Parietal lobe (tissue), 1 donor: ENCODE data around the gene KCNIP1. TPM values are rescaled to one million over a fixed set of nuclear protein-coding genes. Genes with fewer than 3 reads are reported as not detected.

Experiments used
- total RNA-seq: library from RNA; depleted of rRNA; stranded (reverse); fragments of >200 nt; gene quantifications from one replicate; pipeline ENCODE4 v1.2.3, GENCODE V29; 2014

Gene KCNIP1
- 10.3 TPM for total RNA-seq

DNA sequence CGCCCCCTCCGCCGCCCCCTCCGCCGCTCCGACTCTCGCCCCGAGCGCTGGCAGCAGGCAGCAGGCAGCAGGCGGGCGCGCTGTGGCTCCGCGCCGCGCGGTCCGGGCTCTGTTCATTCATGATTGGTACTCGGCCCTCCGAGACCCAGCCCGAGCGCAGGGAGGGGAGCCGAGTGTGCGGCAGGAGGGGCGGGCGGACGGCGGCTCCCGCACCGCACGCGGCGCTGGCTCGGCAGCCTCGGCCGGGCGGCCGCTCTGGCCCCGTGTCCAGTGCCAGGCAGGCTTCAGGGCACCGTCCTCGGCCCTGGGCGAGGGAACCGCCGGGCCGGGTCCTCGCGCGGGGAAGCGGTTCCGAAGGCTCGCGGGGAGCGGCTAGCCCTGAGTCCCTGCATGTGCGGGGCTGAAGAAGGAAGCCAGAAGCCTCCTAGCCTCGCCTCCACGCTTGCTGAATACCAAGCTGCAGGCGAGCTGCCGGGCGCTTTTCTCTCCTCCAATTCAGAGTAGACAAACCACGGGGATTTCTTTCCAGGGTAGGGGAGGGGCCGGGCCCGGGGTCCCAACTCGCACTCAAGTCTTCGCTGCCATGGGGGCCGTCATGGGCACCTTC, at the start of gene KCNIP1:
KCNIP1 (plus strand) TSS at position 31 of the 607 bp plus-strand sequence.

GRCh38 chr5:170783498-170784247, 279.9 kb downstream of the KCNIP1 start, which contains the start of gene GABRP:
TSS of gene GABRP (plus strand) at chr5:170783725. CDS start at chr5:170788616, 4,891 bp downstream.

Other genes with a start within 250 kb of the KCNIP1 start
- gene LCP2, start 206.2 kb upstream of the KCNIP1 start, total RNA-seq = 1.3 TPM
- not detected for gene KCNMB1, start 114.7 kb upstream of the KCNIP1 start, total RNA-seq